Measurements from ENCODE around the gene ZNF22.

DNA sequence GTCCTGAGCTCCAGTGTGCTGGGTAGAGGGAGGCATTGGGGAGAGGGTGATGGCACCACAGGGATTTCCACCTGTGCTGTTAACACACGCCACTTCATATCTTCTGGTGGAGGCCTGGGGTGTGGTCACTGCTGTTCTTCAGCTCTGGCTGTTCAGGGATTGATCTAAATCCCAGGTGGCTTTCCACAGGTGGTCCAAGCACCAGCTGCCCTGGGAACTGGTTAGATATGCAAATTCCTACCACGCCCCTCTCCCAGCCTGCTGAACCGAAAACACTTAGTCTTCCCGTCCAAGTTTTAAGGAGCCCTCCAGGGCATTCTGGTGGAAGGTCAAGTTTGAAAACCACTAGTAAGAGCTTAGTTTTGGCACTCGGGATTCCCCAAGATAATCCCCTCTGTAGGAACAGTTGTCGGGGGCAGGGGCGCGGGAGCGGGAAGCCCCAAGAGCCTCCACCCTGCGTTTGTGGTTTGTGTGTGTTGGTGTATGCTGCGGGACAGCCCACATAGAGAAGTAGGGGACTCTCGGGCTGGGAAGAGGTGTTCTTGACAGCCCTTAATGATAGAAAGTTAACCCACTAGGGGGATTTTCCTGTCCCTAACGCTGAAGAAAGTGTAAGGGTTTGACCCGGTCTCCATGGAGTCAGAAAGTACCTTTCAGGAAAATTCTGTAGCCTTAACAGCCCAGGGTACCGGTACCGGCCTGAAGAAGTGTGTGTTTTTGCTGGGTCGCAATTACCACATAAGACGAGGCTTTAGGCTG, 27.2 kb upstream of the ZNF22 start:
- TF ChIP-seq CTCF (IDR thresholded peaks at IDR 0.05), result no peak
- no peak for TF ChIP-seq EP300 (IDR thresholded peaks at IDR 0.05)
- TF ChIP-seq POLR2A (IDR thresholded peaks at IDR 0.05), result no peak
